ENCODE data around the gene LYRM1. TPM values are rescaled to one million over a fixed set of nuclear protein-coding genes. Genes with fewer than 3 reads are reported as not detected.

The LYRM1 gene
- total RNA-seq, 4 donors from 2014 or later = 17.4 to 37.3 (median 30.0) TPM

GRCh38 chr16:20887207-20887606 is 13.4 kb upstream of the LYRM1 start:
- no peak for TF ChIP-seq POLR2A (IDR thresholded peaks at IDR 0.05)
- TF ChIP-seq POLR2AphosphoS5 (IDR thresholded peaks at IDR 0.05) = no peak
- no peak for TF ChIP-seq EP300 (IDR thresholded peaks at IDR 0.05)
- TF ChIP-seq CTCF (IDR thresholded peaks at IDR 0.05) = no peak
- 100% methylated on average over 1 of the region's 1 CpG for WGBS
- H3K27ac ChIP-seq = no peak overlapping the region

GRCh38 chr16:20889625-20890275 is 10.8 kb upstream of the LYRM1 start:
- no peak for DNase-seq (ENCODE audit: low spot score in 2 of 2)
- Histone ChIP-seq H3K4me3 (no peak overlapping the region), H3K9me3 (no peaks in the 10 kb centered on the region), H3K4me1 (peaks cover 19% of the 10 kb centered on the region), H3K36me3 (peaks cover 9% of the 10 kb centered on the region), H3K27ac (no peak overlapping the region), H3K27me3 (no peaks in the 10 kb centered on the region)
- no peak for TF ChIP-seq EP300 (IDR thresholded peaks at IDR 0.05)
- TF ChIP-seq CTCF (IDR thresholded peaks at IDR 0.05) = no peak
- no peak for TF ChIP-seq POLR2AphosphoS5 (IDR thresholded peaks at IDR 0.05)
- no peak for TF ChIP-seq POLR2A (IDR thresholded peaks at IDR 0.05)
- WGBS = 71% methylated on average over 4 of the region's 4 CpGs

More at GRCh38 chr16:20887207-20887606, 13.4 kb upstream of the LYRM1 start:
- Histone ChIP-seq H3K4me1 (peaks cover 38% of the 10 kb centered on the region), H3K27me3 (no peaks in the 10 kb centered on the region), H3K4me3 (no peak overlapping the region), H3K36me3 (peaks cover 6% of the 10 kb centered on the region), H3K9me3 (no peaks in the 10 kb centered on the region)
- no peak for DNase-seq (ENCODE audit: low spot score in 2 of 2)

GRCh38 chr16:20894388-20894787 is 6.2 kb upstream of the LYRM1 start:
- Histone ChIP-seq H3K4me1 (peaks cover 30% of the 10 kb centered on the region), H3K36me3 (peaks cover 23% of the 10 kb centered on the region), H3K9me3 (no peaks in the 10 kb centered on the region), H3K27me3 (no peaks in the 10 kb centered on the region), H3K4me3 (no peak overlapping the region), H3K27ac (no peak overlapping the region)
- no peak for TF ChIP-seq EP300 (IDR thresholded peaks at IDR 0.05)
- 88% methylated on average over 2 of the region's 2 CpGs for WGBS
- no peak for DNase-seq (ENCODE audit: low spot score in 2 of 2)

GRCh38 chr16:20897253-20897897 is 3.2 kb upstream of the LYRM1 start:
- WGBS = 85% methylated on average over 4 of the region's 4 CpGs
- no peak for TF ChIP-seq EP300 (IDR thresholded peaks at IDR 0.05)
- TF ChIP-seq POLR2A (IDR thresholded peaks at IDR 0.05) = no peak
- TF ChIP-seq CTCF (IDR thresholded peaks at IDR 0.05) = no peak
- no peak for TF ChIP-seq POLR2AphosphoS5 (IDR thresholded peaks at IDR 0.05)
- Histone ChIP-seq H3K4me1 (peaks cover 36% of the 10 kb centered on the region), H3K36me3 (peaks cover 16% of the 10 kb centered on the region), H3K4me3 (no peak overlapping the region), H3K27me3 (no peaks in the 10 kb centered on the region), H3K9me3 (no peaks in the 10 kb centered on the region), H3K27ac (no peak overlapping the region)
- no peak for DNase-seq (ENCODE audit: low spot score in 2 of 2)

GRCh38 chr16:20897922-20898321 is 2.6 kb upstream of the LYRM1 start:
- Histone ChIP-seq H3K4me1 (peaks cover 41% of the 10 kb centered on the region), H3K27me3 (no peaks in the 10 kb centered on the region), H3K4me3 (peak overlapping the region; percentile 61), H3K36me3 (peaks cover 16% of the 10 kb centered on the region), H3K27ac (peak overlapping the region; percentile 2), H3K9me3 (no peaks in the 10 kb centered on the region)
- WGBS = 67% methylated on average over 3 of the region's 3 CpGs
- no peak for TF ChIP-seq EP300 (IDR thresholded peaks at IDR 0.05)
- TF ChIP-seq POLR2AphosphoS5 (IDR thresholded peaks at IDR 0.05) = no peak
- no peak for TF ChIP-seq CTCF (IDR thresholded peaks at IDR 0.05)
- no peak for TF ChIP-seq POLR2A (IDR thresholded peaks at IDR 0.05)
- no peak for DNase-seq (ENCODE audit: low spot score in 2 of 2)

All from suprapubic skin (tissue), 4 donors.